ENCODE results near the gene TACSTD2. TPM values are rescaled to one million over a fixed set of nuclear protein-coding genes. Genes with fewer than 3 reads are reported as not detected.

The TACSTD2 gene
- total RNA-seq, 2 donors from 2014 or later: 0.46 to 0.51 TPM

DNA sequence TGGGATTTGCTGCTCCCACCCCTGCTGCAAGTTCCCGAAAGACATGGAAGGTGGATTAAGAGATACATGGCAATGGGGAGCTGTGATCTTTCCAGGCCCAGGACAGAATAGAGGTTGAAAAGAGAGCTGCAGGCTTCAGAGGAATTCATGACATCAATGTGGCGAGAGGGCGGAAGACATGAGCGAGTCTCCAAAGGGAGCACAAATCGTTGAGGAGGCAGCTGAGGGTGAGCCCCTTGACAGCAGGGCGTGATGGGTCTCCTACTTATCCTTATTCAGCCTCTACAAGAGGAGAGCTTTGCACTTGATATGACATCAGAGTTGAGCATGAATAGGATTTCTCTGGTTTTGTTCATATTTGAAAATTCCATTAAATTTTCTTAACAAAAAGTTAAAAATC is 45.5 kb upstream of the TACSTD2 start:
- Mint-ChIP-seq H3K9me3 (peaks cover 11% of the 10 kb centered on the region), H3K36me3 (ENCODE audit: low read depth) (peaks cover 4% of the 10 kb centered on the region), H3K27me3 (ENCODE audit: insufficient read depth) (peaks cover 4% of the 10 kb centered on the region), H3K27ac (no peak overlapping the region), H3K4me1 (peaks cover 30% of the 10 kb centered on the region), H3K4me3 (no peak overlapping the region)
- Histone ChIP-seq H3K4me1 (ENCODE audit: control insufficient read depth, insufficient read depth, low read length) (peaks cover 10% of the 10 kb centered on the region), H3K4me3 (ENCODE audit: low read length) (no peak overlapping the region), H3K9ac (ENCODE audit: extremely low read depth, low read length, poor library complexity, severe bottlenecking) (no peak overlapping the region), H3K36me3 (ENCODE audit: control insufficient read depth, insufficient read depth, low read length) (no peaks in the 10 kb centered on the region), H3K27me3 (ENCODE audit: control insufficient read depth, insufficient read depth, low read length, poor library complexity, severe bottlenecking) (peaks cover 2% of the 10 kb centered on the region), H3K27ac (ENCODE audit: low read depth, low read length) (no peak overlapping the region), H3K9me3 (ENCODE audit: control insufficient read depth, low read length) (no peaks in the 10 kb centered on the region)
- TF ChIP-seq CTCF (conservative IDR thresholded peaks at IDR 0.05): no peak
- no peak for DNase-seq
- 95 to 97% methylated on average over 4 to 6 of the region's 6 CpGs for WGBS, 2 experiments (ENCODE audit: insufficient coverage in 1 of 2, insufficient read length in 1 of 2)

DNA sequence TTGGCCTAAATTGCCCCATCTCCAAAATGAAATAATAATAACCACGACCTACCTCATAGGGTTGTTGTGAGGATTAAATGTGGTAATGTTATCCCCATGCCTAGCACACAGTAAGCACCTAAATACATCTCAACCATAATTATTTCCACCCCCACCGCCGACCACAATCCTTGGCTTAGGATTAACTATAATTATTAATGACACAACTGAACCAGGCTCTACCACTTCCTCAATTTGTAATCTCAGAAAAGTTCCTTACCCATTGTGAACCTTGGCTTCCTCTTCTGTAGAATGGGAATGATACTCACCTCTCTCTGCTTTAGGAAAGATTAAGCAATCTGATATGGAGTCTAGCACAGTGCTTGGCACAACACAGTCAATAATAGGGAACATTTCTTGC is 44.3 kb upstream of the TACSTD2 start:
- no peak overlapping the region for H3K27ac Mint-ChIP-seq
- peaks cover 15% of the 10 kb centered on the region for H3K27me3 Mint-ChIP-seq (ENCODE audit: insufficient read depth)
- Histone ChIP-seq H3K4me1 (ENCODE audit: control insufficient read depth, insufficient read depth, low read length) (peaks cover 10% of the 10 kb centered on the region), H3K9ac (ENCODE audit: extremely low read depth, low read length, poor library complexity, severe bottlenecking) (no peak overlapping the region), H3K9me3 (ENCODE audit: control insufficient read depth, low read length) (no peaks in the 10 kb centered on the region), H3K27me3 (ENCODE audit: control insufficient read depth, insufficient read depth, low read length, poor library complexity, severe bottlenecking) (peaks cover 14% of the 10 kb centered on the region), H3K36me3 (ENCODE audit: control insufficient read depth, insufficient read depth, low read length) (no peaks in the 10 kb centered on the region), H3K4me3 (ENCODE audit: low read length) (no peak overlapping the region), H3K27ac (ENCODE audit: low read depth, low read length) (no peak overlapping the region)
- peaks cover 4% of the 10 kb centered on the region for H3K36me3 Mint-ChIP-seq (ENCODE audit: low read depth)
- TF ChIP-seq CTCF (conservative IDR thresholded peaks at IDR 0.05): no peak
- peaks cover 11% of the 10 kb centered on the region for H3K9me3 Mint-ChIP-seq
- H3K4me3 Mint-ChIP-seq: no peak overlapping the region
- no peak for DNase-seq
- peaks cover 30% of the 10 kb centered on the region for H3K4me1 Mint-ChIP-seq
- 98% methylated on average over 2 of the region's 3 CpGs; no CpG with 5 or more reads in 1 of the 2 experiments for WGBS, 2 experiments (ENCODE audit: insufficient coverage in 1 of 2, insufficient read length in 1 of 2)

DNA sequence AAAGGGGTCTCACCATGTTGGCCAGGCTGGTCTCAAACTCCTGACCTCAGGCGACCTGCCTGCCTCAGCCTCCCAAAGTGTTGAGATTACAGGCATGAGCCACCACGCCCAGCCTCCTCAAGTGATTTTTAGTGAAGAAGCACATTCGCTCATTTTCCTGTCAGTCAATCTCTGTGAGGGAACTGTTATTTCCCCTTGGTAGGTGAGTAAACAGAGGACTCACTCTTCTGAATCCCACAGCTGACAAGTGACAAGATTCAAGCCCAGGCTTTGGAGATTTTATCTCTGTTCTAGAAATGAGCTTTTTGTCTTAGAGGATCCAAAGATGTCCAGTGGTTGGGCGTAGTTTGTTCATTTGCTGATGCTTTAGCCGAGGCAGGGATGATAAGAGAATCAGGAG is 43.9 kb upstream of the TACSTD2 start:
- 87 to 93% methylated on average over 5 of the region's 5 CpGs for WGBS, 2 experiments (ENCODE audit: insufficient coverage in 1 of 2, insufficient read length in 1 of 2)

More for the DNA sequence above, 43.9 kb upstream of the TACSTD2 start:
- Mint-ChIP-seq H3K27ac (peak overlapping the region; percentile 83), H3K36me3 (ENCODE audit: low read depth) (peaks cover 4% of the 10 kb centered on the region), H3K4me1 (peaks cover 30% of the 10 kb centered on the region), H3K27me3 (ENCODE audit: insufficient read depth) (peaks cover 17% of the 10 kb centered on the region), H3K9me3 (peaks cover 11% of the 10 kb centered on the region), H3K4me3 (peak overlapping the region; percentile 40)
- DNase-seq: no peak
- Histone ChIP-seq H3K9ac (ENCODE audit: extremely low read depth, low read length, poor library complexity, severe bottlenecking) (no peak overlapping the region), H3K36me3 (ENCODE audit: control insufficient read depth, insufficient read depth, low read length) (no peaks in the 10 kb centered on the region), H3K4me1 (ENCODE audit: control insufficient read depth, insufficient read depth, low read length) (peaks cover 10% of the 10 kb centered on the region), H3K27ac (ENCODE audit: low read depth, low read length) (no peak overlapping the region), H3K27me3 (ENCODE audit: control insufficient read depth, insufficient read depth, low read length, poor library complexity, severe bottlenecking) (peaks cover 17% of the 10 kb centered on the region), H3K4me3 (ENCODE audit: low read length) (no peak overlapping the region), H3K9me3 (ENCODE audit: control insufficient read depth, low read length) (no peaks in the 10 kb centered on the region)
- TF ChIP-seq CTCF (conservative IDR thresholded peaks at IDR 0.05): no peak

Data from endodermal cell (in vitro differentiated cells).